Mesendoderm (in vitro differentiated cells): ENCODE measurements around the gene RPS6KA5.
A peak's percentile ranks its signal among the peaks of the same experiment; 100 is the strongest.

Experiments used
- DNase-seq: peaks from one replicate; pipeline ENCODE4 v3.0.0; 2013
- H2AK5ac ChIP-seq: 2 replicates; pipeline ENCODE4 v1.6.1; 2013; ENCODE audit warnings: low read length, inconsistent platforms
- H2BK120ac ChIP-seq: 2 replicates; pipeline ENCODE4 v1.6.1; 2013; ENCODE audit warnings: low read depth, mild to moderate bottlenecking, low read length, moderate library complexity, mixed read lengths
- H2BK15ac ChIP-seq: replicated peaks from 2 replicates; pipeline ENCODE4 v1.6.1; 2013; ENCODE audit warnings: low read depth, mild to moderate bottlenecking, moderate library complexity
- H2BK5ac ChIP-seq: 2 replicates; pipeline ENCODE4 v1.6.1; 2013; ENCODE audit warnings: low read length, inconsistent platforms
- H3K18ac ChIP-seq: 2 replicates; pipeline ENCODE4 v1.6.1; 2013; ENCODE audit warnings: mild to moderate bottlenecking, low read length, mixed read lengths
- H3K23ac ChIP-seq: one replicate; pipeline ENCODE4 v1.6.1; 2013; ENCODE audit warnings: low read length
- H3K27ac ChIP-seq: 2 replicates; pipeline ENCODE4 v1.5.1; 2013; ENCODE audit warnings: low read depth, mild to moderate bottlenecking, inconsistent platforms, low read length, moderate library complexity
- H3K27me3 ChIP-seq: 2 replicates; pipeline ENCODE4 v1.6.1; 2013; ENCODE audit warnings: low read length, control low read depth, mild to moderate bottlenecking, inconsistent platforms; ENCODE audit not compliant: insufficient read depth, poor library complexity
- H3K36me3 ChIP-seq: 2 replicates; pipeline ENCODE4 v1.6.1; 2013; ENCODE audit warnings: low read length, inconsistent platforms; ENCODE audit not compliant: control insufficient read depth, insufficient read depth
- H3K4ac ChIP-seq: one replicate; pipeline ENCODE4 v1.6.1; 2013; ENCODE audit warnings: low read depth, mild to moderate bottlenecking, low read length, moderate library complexity
- H3K4me1 ChIP-seq: 2 replicates; pipeline ENCODE4 v1.6.1; 2013; ENCODE audit warnings: low read depth, low read length, inconsistent platforms; ENCODE audit not compliant: control insufficient read depth
- H3K4me2 ChIP-seq: 2 replicates; pipeline ENCODE4 v1.6.1; 2013; ENCODE audit warnings: low read length
- H3K4me3 ChIP-seq: 2 replicates; pipeline ENCODE4 v1.5.1; 2013; ENCODE audit warnings: mild to moderate bottlenecking, low read length
- H3K56ac ChIP-seq: one replicate; pipeline ENCODE4 v1.6.1; 2013; ENCODE audit warnings: low read length
- H3K79me1 ChIP-seq: 2 replicates; pipeline ENCODE4 v1.6.1; 2013; ENCODE audit warnings: low read length, inconsistent platforms
- H3K79me2 ChIP-seq: 2 replicates; pipeline ENCODE4 v1.6.1; 2013; ENCODE audit warnings: mild to moderate bottlenecking, low read length; ENCODE audit not compliant: control insufficient read depth, insufficient read depth
- H3K9ac ChIP-seq: 2 replicates; pipeline ENCODE4 v1.6.1; 2013; ENCODE audit warnings: low read length, inconsistent platforms
- H4K5ac ChIP-seq: one replicate; pipeline ENCODE4 v1.6.1; 2013; ENCODE audit warnings: low read length
- H4K8ac ChIP-seq: one replicate; pipeline ENCODE4 v1.6.1; 2013; ENCODE audit warnings: low read depth, mild to moderate bottlenecking, control low read depth, low read length, moderate library complexity
- WGBS: extraction: QIAGEN DNeasy Blood & Tissue Kit; methylation state at CpG from one replicate; pipeline ENCODE4 v1.1.7; 2013; ENCODE audit warnings: low lambda C conversion rate, missing lambda C conversion rate; ENCODE audit not compliant: insufficient coverage; ENCODE audit errors: extremely low coverage; 5-methylcytosine and 5-hydroxymethylcytosine counted together

RPS6KA5 gene

DNA sequence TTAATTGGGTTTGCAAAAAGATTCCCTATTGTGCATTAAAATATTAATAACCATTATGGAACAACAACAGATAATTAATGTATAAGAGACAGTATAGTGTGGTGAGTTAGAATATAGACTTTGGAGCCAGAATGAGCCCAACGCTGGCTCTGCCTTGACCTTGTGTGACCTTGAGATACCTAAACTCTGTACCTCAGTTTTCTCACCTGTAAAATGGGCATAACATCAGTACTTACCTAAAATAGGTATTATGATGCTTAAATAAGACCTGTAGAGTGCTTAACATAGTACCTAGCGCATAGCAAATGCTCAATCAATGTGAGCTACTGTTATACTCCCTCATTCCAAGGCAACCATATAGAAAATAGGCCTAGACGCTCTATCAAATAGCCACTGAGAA, 153.3 kb downstream of the RPS6KA5 start:
- Histone ChIP-seq H3K79me2 (no peaks in the 10 kb centered on the region), H3K9ac (no peak overlapping the region), H4K8ac (no peak overlapping the region), H3K4me2 (no peak overlapping the region), H3K79me1 (no peaks in the 10 kb centered on the region), H2BK120ac (no peak overlapping the region), H2BK5ac (no peak overlapping the region), H3K4me3 (no peak overlapping the region), H3K23ac (no peak overlapping the region), H3K36me3 (no peaks in the 10 kb centered on the region), H4K5ac (no peak overlapping the region), H3K4me1 (no peaks in the 10 kb centered on the region), H3K27me3 (no peaks in the 10 kb centered on the region), H3K18ac (no peak overlapping the region), H2AK5ac (no peak overlapping the region), H3K4ac (no peak overlapping the region), H3K27ac (no peak overlapping the region), H3K56ac (no peak overlapping the region), H2BK15ac (no peak overlapping the region)
- no CpG with 5 or more reads among the region's 3 CpGs for WGBS
- no peak for DNase-seq

DNA sequence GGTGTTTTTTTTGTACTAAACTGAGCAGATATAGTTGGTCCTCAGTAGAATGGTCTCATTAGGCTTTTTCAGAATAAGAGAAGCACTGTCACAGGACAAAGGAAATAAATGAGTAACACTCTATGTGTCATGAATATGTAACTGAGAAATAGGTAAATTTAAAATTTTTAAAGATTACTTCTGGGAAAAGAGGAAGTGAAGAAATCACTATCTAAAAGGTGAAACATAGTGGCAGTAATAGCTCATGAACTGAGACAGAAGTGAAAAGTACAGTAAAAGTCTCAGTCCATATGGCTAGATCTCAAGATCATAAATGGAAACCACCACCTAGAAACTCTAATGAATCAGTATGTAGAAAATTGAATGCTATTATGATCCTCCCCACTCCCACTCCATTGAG, 154.9 kb downstream of the RPS6KA5 start:
- H3K9ac ChIP-seq: no peak overlapping the region
- no peak overlapping the region for H3K56ac ChIP-seq
- H3K27me3 ChIP-seq: no peaks in the 10 kb centered on the region
- H3K79me2 ChIP-seq: no peaks in the 10 kb centered on the region
- no peak overlapping the region for H3K23ac ChIP-seq
- no peak overlapping the region for H3K4ac ChIP-seq
- no peak overlapping the region for H3K27ac ChIP-seq
- no peak overlapping the region for H2AK5ac ChIP-seq
- no peak overlapping the region for H3K4me2 ChIP-seq
- H2BK15ac ChIP-seq: no peak overlapping the region
- no peak overlapping the region for H3K18ac ChIP-seq
- no peak overlapping the region for H2BK5ac ChIP-seq
- H3K4me1 ChIP-seq: no peaks in the 10 kb centered on the region
- no peak overlapping the region for H3K4me3 ChIP-seq
- no peak overlapping the region for H2BK120ac ChIP-seq
- H3K36me3 ChIP-seq: no peaks in the 10 kb centered on the region
- no peak for DNase-seq
- no peaks in the 10 kb centered on the region for H3K79me1 ChIP-seq
- no peak overlapping the region for H4K5ac ChIP-seq
- H4K8ac ChIP-seq: no peak overlapping the region

DNA sequence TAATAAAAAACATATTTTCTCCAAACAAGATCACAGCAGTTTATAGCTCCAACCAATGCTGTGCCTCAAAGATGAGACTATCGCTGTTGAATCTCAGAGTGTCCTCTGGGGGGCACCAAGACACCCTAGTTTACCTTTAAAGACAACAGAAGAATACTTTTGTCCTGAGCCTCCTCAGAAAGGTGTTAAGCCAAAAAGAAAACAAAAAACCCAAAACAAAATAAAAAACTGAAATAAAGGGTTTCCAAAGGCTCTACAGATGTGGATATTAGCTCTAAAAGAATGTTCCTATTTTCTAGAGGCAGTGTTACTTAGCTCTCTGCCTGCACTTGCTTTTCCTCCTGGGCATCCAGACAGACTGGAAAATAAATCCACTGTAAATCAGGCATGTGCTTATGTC, 157.3 kb downstream of the RPS6KA5 start:
- Histone ChIP-seq H3K23ac (no peak overlapping the region), H3K4ac (no peak overlapping the region), H3K18ac (no peak overlapping the region), H3K4me3 (no peak overlapping the region), H3K27ac (no peak overlapping the region), H3K27me3 (no peaks in the 10 kb centered on the region), H2BK5ac (no peak overlapping the region), H3K36me3 (no peaks in the 10 kb centered on the region), H2BK15ac (no peak overlapping the region), H2BK120ac (no peak overlapping the region), H3K79me2 (no peaks in the 10 kb centered on the region), H3K4me1 (no peaks in the 10 kb centered on the region), H3K4me2 (no peak overlapping the region), H4K8ac (no peak overlapping the region), H3K9ac (no peak overlapping the region), H2AK5ac (no peak overlapping the region), H4K5ac (no peak overlapping the region), H3K79me1 (no peaks in the 10 kb centered on the region), H3K56ac (no peak overlapping the region)
- WGBS: no CpG with 5 or more reads among the region's 1 CpG
- peak; percentile 70 for DNase-seq

GRCh38 chr14:90900476-90901083, 159.9 kb downstream of the RPS6KA5 start:
- Histone ChIP-seq H3K56ac (no peak overlapping the region), H3K36me3 (no peaks in the 10 kb centered on the region), H4K5ac (no peak overlapping the region), H4K8ac (no peak overlapping the region), H3K4me1 (no peaks in the 10 kb centered on the region), H3K4ac (no peak overlapping the region), H3K4me3 (no peak overlapping the region), H3K9ac (no peak overlapping the region), H2BK15ac (no peak overlapping the region), H3K27ac (no peak overlapping the region), H3K23ac (no peak overlapping the region), H3K79me2 (no peaks in the 10 kb centered on the region), H2AK5ac (no peak overlapping the region), H3K27me3 (no peaks in the 10 kb centered on the region), H3K79me1 (no peaks in the 10 kb centered on the region), H3K18ac (no peak overlapping the region), H2BK120ac (no peak overlapping the region), H3K4me2 (no peak overlapping the region), H2BK5ac (no peak overlapping the region)
- DNase-seq: no peak
- no CpG with 5 or more reads among the region's 2 CpGs for WGBS

DNA sequence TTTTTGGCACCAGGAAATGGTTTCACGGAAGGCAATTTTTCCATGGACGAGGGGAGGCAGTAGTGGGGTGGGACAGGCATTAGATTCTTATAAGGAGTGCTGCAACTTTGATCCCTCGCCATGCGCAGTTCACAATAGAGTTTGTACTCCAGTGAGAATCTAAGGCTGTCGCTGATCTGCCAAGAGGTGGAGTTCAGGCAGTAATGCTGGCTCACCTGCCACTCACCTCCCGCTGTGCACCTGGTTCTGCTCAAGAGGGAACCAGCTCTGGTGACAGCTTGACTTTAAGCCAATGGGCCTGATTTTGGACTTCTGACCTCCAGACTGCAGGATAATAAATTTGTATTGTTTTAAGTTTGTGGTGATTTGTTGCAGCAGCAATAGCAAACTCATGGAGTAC, 163.4 kb downstream of the RPS6KA5 start:
- WGBS: no CpG with 5 or more reads among the region's 6 CpGs
- Histone ChIP-seq H3K18ac (no peak overlapping the region), H3K36me3 (no peaks in the 10 kb centered on the region), H3K27ac (no peak overlapping the region), H2BK120ac (no peak overlapping the region), H4K8ac (no peak overlapping the region), H3K4me2 (no peak overlapping the region), H3K4me3 (no peak overlapping the region), H3K23ac (no peak overlapping the region), H3K79me2 (no peaks in the 10 kb centered on the region), H3K4me1 (no peaks in the 10 kb centered on the region), H3K56ac (no peak overlapping the region), H3K9ac (no peak overlapping the region), H2BK5ac (no peak overlapping the region), H2AK5ac (no peak overlapping the region), H3K4ac (no peak overlapping the region), H4K5ac (no peak overlapping the region), H3K79me1 (no peaks in the 10 kb centered on the region), H3K27me3 (no peaks in the 10 kb centered on the region), H2BK15ac (no peak overlapping the region)
- DNase-seq: no peak

GRCh38 chr14:90894241-90894640, 166.2 kb downstream of the RPS6KA5 start:
- Histone ChIP-seq H3K4ac (no peak overlapping the region), H3K79me2 (no peaks in the 10 kb centered on the region), H3K9ac (no peak overlapping the region), H4K5ac (no peak overlapping the region), H2BK15ac (no peak overlapping the region), H3K27me3 (no peaks in the 10 kb centered on the region), H3K4me1 (no peaks in the 10 kb centered on the region), H2BK120ac (no peak overlapping the region), H3K36me3 (no peaks in the 10 kb centered on the region), H3K23ac (no peak overlapping the region), H3K56ac (no peak overlapping the region), H3K27ac (no peak overlapping the region), H3K18ac (no peak overlapping the region), H3K4me2 (no peak overlapping the region), H4K8ac (no peak overlapping the region), H3K4me3 (no peak overlapping the region), H2AK5ac (no peak overlapping the region), H3K79me1 (no peaks in the 10 kb centered on the region), H2BK5ac (no peak overlapping the region)
- DNase-seq: no peak
- WGBS: no CpG with 5 or more reads among the region's 6 CpGs
